Measurements from ENCODE around the gene ATXN2.
"Not testable (repeated sequence)": the region's sequence is repeated elsewhere in the genome, so short reads cannot be mapped to it uniquely, and the experiment has no call there.

The ATXN2 gene

DNA sequence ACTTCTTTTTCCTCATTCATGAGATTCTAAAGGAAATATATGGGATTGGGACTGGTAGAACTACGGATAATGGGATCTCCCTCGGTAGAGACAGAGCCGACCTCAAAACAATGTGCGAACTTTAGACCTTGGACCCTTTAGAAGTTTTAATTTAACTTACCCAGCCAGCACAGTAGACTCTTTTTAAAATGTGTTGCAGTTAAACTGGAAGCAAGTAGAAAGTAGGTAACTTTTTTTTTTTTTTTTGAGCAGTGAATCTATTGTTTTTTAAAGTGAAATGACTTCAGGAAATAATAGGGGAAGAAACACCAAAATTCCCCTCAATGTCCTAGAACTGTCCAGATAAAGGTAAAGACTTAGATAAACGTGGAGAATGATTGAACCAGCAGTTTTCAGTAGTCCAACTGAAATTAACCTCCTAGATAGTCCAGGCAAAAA, 1.1 kb upstream of the ATXN2 start:
- no peak for DNase-seq

DNA sequence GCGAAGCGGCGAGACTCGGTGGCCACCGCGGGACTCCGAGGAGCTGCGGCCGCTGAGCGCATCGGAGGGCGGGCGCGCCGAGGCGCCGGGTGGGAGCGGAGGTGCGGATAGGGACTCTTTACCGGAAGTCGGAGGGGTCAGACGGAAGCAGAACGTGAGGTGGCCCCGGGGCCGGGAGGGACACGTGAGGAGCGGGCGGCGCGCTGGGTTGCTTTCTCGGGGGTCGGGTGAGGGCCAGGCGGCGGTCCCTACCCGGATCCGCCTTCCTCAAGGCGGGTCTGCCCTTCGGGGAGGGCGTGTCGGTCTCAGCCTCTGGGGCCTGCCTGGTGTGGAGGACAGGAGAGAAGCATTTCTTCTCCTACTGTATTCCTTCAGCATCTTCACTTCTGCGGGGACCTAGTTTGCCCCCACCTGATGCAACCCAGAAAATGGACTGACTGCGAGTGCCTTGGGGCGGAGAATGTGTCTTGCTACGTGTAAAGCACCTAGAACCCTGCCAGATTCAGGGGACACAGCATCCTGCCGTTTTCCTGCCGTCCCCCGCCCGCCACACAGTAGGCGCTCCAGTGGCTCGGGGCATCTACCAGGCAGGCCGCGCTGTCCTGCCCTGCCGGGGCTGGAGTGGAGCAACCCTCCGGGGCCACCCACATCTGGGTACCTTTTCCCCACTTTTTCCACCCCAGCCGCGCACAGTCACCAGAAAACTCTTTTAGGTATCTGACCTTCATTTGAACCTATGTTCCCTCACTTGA, 514 bp upstream of the ATXN2 start:
- DNase-seq, result peak; percentile 95

DNA sequence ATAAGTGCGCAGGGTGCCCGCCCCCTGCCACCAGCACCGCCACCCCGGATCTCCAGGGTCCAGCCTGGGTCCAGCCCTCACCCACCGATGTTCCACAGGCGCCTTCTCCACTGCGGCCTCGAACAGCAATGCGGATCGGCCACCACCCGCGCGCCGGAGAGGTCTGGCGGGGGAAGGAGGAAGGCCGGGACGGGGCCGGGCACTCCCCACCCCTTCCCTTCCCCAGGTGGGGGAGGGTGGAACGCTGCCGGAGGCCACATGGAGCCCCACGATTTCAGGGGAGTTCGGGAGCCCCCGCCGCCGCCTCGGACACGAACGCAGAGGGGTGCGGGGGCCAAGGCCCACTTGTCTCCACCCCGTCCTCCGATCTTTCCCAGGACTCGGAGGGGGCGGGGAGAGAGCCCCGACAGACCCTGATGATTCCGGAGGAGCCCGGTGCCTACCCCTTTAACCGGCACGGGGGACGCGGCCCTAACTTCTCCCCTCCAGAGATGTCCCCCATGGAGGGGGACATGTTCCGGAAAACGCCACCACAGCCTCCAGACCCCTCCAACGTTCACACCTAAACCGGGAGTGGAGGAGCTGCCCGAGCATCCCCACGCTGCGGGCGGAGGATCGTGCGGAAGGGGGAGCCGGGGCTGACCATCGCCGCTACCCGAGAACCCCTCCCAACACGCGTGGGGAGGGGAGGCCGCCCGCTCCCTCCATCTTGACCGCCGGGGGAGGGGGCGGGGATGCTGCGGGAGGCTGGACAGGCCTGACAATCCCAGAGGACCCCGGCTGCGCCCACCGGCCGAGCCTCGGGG, 1.1 kb downstream of the ATXN2 start:
- peak; percentile 53 for DNase-seq

DNA sequence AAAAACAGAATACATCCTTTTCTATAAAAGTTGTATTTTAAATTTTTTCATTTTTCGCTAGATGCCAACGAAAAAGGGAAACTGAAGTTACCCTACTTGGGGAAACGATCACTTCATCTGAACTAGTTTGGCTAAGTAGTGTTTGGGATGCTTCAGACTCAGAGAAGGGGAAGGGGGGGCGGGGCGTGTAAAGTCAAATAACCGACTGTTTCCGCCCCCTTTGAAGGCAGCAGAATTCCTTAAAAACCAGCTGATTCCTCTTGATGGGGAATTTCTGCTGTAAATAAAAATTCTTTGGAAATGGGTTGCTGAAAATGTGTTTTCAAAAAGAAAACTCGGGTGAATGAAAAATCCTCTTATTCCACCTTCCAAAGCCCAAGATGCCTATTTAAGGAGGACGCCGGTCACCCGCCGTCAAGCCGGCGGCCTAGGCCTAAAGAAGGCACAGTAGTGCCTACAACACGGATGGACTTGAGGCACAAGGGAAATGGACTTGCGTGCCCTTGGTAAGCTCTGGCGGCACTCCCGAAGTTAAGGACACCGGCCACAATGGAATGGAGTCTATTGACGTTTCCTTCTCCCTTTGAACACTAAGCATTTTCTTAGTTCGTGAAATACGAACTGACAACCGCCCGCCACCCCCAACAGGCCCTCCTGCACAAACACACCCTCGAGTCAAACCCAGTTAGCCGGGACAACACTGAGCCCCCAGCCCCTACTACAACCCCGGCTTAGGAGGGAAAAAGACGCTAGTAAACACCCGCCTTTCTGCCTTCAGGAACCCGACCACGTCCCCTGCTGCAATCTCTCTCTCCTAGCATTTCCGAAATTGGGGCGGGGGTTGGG, 1.9 kb downstream of the ATXN2 start:
- DNase-seq, result peak; percentile 54

DNA sequence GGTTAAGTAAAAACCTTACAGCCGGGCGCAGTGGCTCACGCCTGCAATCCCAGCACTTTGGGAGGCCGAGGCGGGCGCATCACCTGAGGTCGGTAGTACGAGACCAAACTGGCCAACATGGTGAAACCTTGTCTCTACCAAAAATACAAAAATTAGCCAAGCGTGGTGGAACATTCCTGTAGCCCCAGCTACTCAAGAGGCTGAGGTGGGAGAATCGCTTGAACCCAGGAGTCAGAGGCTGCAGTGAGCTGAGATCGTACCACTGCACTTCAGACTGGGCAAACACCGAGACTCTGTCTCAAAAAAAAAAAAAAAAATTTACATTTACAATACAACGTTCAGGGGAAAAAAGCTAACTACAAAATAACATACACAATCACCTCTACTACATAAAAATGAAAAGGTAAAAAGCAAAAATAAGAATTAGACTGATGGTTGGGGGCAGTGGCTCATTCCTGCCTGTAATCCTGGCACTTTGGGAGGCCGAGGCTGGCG, 3.7 kb downstream of the ATXN2 start:
- not testable (repeated sequence) for DNase-seq

DNA sequence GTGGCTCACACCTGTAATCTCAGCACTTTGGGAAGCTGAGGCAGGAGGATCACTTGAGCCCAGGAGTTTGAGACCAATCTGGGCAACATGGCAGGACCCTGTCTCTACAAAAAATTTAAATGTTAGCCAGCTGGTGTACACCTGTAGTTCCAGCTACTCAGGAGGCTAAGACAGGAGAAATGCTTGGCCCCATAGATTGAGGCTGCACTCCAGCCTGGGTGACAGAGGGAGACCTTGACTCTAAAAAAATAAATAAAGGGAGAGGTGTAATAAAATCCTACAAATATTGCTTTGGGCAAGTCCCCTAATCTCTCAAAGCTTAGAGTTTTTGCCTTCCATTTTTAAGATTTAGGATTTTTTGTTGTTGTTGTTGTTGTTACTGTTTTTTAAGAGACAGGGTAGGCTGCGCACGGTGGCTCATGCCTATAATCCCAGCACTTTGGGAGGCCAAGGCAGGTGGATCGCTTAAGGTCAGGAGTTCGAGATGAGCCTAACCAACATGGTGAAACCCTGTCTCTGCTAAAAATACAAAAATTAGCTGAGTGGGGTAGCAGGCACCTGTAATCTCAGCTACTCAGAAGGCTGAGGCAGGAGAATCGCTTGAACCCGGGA, 7.6 kb downstream of the ATXN2 start:
- DNase-seq, result not testable (repeated sequence)

DNA sequence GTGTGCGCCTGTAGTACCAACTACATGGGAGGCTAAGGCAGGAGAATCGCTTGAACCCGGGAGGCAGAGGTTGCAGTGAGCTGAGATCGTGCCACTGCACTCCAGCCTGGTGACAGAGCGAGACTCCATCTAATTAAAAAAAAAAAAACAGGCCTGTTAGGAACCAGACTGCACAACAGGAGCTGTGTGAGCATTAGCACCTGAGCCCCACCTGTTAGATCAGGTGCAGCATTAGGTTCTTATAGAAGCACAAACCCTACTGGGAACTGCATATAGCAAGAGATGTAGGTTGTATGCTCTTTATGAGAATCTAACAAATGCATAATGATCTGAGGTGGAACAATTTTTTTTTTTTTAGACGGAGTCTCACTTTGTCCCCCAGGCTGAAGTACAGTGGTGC, 8.6 kb downstream of the ATXN2 start:
- DNase-seq, result no peak

DNA sequence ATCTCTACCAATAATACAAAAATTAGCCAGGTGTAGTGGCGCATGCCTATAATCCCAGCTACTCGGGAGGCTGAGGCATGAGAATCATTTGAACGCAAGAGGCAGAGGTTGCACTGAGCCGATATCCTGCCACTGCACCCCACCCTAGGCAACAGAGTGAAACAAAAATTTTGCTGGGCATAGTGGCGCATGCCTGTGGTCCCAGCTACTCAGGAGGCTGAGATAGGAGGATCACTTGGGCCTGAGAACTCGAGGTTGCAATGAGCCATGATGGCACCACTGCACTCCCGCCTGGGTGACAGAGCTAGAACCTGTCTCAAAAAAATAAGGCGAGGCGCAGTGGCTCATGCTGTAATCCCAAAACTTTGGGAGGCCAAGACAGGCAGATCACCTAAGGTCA, 9.5 kb downstream of the ATXN2 start:
- DNase-seq, result no peak

DNA sequence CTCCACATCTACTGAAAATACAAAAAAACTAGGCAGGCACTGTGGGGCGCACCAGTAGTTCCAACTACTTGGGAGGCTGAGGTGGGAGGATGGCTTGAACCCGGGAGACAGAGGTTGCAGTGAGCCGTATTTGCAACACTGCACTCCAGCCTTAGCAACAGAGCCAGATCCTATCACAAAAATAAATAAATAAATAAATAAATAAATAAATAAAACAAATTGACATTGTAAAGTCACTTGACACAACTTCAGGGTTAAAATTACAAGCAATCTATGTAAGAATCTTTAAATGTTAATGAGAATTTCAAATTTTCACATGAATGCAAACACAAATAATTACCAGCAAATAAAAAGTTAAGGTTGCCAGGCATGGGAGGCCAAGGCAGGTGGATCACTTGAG, 11.1 kb downstream of the ATXN2 start:
- DNase-seq, result no peak

DNA sequence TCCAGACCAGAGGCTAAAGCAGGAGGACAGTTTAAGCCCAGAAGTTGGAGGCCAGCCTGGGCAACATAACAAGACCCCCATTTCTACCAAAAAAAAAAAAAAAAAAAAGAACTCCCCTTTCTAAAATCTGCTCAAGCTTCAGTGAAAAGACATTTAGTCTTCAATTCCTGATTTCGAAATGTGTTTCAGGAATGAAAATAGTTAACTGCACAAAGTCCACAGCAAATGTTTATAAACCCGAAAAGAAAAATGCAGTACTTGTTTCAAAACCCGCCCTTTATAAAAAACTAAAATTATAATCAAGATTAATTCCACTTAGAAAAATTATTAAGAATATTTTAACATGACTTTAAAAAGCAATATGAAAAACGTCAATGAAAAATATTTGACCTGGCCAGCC, 12.1 kb downstream of the ATXN2 start:
- DNase-seq, result no peak

DNA sequence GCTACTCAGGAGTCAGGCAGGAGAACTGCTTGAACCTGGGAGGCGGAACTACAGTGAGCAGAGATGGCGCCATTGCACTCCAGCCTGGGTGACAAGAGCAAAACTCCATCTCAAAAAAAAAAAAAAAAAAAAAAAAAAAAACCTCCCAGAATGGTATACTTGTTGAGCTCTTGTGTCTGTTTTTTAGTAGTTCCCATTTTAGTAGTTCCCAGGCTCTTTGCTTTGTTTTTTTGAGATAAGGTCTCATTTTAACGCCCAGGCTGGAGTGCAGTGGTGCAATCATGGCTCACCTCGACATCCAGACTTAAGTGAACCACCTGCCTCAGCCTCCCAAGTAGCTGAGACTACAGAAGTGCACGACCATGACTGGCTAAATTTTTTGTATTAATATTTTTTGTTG, 13.4 kb downstream of the ATXN2 start:
- no peak for DNase-seq

DNA sequence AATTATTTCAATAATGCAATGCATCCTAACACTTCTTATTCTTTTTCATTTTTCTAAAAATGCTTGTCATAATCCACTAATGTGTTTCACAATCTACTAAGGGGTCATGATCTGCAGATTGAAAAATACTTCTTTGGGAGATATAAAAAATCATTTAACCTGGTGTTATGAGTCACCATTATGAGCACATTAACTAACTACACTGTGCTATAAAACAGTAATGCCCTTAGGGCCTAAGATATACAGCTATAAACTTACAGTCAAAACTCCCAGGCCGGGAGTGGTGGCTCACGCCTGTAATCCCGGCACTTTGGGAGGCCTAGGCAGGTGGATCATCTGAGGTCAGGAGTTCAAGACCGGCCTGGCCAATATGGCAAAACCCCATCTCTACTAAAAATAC, 14.2 kb downstream of the ATXN2 start:
- no peak for DNase-seq

DNA sequence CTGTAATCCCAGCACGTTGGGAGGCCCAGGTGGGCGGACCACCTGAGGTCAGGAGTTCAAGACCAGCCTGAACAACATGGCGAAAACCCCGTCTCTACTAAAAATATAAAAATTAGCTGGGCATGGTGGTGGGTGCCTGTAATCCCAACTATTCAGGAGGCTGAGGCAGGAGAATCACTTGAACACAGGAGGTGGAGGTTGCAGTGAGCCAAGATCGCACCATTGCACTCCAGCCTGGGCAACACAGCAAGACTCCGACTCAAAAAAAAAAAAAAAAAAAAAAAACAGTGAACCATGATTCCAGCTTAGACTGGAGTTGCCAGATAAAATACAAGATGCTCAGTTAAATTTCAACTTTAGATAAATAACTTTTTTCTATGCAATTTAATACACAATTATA, 15.6 kb downstream of the ATXN2 start:
- not testable (repeated sequence) for DNase-seq

DNA sequence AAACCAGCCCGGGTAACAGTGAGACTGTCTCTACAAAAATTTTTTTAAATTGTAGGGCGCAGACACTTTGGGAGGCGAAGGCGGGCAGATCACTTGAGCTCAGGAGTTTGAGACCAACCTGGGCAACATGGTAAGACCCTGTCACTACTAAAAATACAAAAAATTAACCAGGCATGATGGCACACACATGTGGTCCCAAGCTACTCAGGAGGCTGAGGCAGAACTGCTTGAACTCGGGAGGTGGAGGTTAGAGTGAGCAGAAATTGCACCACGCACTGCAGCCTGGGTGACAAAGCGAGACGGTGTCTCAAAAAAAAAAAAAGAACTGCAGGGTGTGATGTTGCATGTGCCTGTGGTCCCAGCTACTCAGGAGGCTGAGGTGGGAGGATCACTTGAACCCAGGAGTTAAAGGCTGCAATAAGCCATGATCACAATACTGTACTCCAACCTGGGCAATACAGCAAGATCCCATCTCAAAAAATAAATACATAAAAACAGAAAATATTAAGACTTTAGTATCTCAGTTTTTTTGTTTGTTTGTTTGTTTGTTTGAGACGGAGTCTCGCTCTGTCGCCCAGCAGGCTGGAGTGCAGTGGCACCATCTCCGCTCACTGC, 16.9 kb downstream of the ATXN2 start:
- no peak for DNase-seq

DNA sequence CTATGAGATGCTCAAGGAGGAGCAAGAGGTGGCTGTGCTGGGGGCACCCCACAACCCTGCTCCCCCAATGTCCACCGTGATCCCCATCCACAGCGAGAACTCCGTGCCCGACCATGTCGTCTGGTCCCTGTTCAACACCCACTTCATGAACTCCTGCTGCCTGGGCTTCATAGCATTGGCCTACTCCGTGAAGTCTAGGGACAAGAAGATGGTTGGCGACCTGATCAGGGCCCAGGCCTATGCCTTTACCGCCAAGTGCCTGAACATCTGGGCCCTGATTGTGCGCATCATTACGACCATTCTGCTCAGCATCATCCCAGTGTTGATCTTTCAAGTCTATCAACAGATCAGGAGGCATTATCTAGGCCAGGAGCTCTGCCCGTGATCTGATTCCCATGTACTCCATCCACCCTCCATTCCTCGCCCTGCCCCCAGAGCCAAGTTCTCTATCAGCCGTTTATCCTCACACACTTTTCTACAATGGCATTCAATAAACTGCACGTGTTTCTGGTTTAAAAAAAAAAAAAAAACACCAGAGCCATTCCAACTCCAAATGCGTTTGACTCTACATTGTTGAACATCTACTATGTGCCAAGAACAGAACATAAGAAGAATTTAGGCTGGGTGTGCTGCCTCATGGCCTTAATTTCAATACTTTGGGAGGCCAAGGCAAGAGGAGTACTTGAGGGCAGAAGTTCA, 17.5 kb downstream of the ATXN2 start:
- no peak for DNase-seq

DNA sequence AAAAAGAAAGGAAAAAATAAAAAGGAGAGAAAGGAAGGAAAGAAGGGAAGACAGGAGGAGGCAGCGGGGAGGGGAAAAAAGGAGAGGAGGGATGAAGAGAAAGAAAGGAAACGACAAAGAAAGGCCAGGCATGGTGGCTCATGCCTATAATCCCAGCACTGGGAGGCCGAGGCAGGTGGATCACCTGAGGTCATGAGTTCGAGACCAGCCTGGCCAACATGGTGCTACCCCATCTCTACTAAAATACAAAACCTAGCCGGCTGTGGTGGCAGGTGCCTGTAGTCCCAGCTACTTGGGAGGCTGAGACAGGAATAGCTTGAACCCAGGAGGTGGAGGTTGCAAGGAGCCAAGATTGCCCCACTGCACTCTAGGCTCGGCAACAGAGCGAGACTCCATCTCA, 18.4 kb downstream of the ATXN2 start:
- DNase-seq, result no peak

DNA sequence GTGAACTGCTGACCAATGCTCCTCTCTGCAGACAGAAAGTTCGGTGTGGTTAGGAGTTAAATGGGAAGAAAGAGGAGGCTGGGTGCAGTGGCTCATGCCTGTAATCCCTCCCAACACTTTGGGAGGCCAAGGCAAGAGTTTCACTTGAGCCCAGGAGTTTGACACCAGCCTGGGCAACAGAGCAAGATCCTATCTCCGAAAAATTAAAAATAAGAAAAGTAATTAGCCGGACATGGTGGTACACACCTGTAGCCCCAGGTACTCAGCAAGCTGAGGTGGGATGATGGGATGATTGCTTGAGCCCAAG, 19.0 kb downstream of the ATXN2 start:
- no peak for DNase-seq

DNA sequence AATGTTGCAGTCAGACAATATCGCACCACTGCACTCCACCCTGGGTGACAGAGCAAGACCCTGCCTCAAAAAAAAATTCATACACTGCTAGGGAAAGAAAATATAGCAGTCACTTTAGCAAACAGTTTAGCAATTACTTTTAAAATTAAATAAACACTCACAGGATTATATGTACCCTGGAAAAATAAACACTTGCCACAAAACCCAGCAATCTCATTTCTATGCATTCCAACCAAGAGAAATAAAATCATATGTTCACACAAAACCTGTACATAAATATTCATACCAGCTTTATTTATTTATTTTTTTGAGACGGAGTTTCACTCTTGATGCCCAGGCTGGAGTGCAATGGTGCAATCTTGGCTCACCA, 20.2 kb downstream of the ATXN2 start:
- no peak for DNase-seq

DNA sequence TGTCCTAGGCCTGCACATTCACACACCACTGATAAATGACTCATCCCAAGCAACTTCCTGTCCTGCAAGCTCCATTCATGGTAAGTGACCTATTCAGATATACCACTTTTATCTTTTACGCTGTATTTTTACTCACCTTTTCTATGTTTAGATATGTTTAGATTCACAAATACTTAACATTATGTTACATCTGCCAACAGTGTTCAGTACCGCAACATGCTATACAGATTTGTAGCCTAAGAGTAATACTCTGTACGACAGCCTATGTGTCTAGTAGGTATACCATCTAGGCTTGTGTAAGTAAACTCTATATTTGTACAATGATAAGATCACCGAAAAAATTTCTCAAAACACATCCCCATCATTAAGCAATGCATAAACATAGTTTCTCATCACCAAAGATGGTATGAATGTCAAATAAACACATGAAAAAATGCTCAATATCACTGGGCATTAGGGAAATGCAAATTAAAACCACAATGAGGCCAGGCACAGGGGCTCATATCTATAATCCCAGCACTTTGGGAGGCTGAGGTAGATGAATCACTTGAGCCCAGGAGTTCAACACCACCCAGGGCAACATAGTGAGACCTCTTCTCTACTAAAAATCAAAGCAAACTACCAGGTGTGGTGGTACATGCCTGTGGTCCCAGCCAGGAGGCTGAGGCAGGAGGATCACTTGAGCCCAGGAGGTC, 20.7 kb downstream of the ATXN2 start:
- DNase-seq, result no peak

DNA sequence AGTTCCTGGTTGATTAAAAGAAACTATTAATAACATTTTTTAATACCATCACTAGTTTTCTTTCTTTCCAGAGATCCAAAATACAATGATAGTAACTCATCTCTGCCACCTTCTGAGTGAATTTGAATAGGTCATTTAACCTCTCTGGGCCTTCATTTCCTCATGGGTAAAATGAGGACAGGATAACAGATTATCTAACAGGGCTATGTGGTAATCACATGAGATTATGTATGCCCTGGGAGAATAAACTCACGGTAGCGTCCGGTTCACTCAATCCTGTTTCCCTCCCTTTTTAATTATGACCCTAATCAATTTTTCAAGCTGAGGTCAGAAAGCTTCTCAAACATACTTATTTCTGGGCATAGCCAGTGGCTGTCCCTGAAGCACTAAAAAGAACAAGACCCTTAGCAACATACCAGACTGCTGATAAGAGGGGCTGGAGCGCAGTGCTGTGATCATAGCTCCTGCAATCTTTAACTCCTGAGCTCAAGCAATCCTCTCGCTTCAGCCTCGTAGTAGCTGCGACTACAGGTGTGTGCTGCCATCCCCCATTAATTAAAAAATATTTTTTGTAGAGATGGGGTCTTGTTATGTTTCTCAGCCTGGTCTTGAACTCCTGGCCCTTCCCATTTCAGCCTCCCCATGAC, 24.2 kb downstream of the ATXN2 start:
- DNase-seq, result no peak

DNA sequence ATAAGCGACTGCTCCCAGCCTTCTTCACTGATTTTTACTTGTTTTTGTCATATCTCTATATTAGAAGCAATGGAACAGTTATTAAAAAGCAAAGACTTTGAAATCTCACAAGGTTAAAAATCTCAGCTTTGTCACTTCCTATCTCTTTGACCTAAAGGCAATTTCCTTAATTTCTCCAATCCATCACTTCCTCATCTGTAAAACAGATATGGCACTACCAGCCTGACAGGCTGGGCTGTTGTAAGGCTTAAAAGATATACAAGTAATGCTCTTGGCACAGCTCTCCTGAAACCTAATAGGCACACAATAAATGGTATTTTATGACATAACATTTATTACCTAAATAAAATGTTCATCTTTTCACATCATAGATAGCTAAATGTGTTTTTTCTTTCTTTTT, 25.6 kb downstream of the ATXN2 start:
- no peak for DNase-seq
